ENCODE data around the gene DHX32.
"Not testable (repeated sequence)": the region's sequence is repeated elsewhere in the genome, so short reads cannot be mapped to it uniquely, and the experiment has no call there.

Gene DHX32, protein sequence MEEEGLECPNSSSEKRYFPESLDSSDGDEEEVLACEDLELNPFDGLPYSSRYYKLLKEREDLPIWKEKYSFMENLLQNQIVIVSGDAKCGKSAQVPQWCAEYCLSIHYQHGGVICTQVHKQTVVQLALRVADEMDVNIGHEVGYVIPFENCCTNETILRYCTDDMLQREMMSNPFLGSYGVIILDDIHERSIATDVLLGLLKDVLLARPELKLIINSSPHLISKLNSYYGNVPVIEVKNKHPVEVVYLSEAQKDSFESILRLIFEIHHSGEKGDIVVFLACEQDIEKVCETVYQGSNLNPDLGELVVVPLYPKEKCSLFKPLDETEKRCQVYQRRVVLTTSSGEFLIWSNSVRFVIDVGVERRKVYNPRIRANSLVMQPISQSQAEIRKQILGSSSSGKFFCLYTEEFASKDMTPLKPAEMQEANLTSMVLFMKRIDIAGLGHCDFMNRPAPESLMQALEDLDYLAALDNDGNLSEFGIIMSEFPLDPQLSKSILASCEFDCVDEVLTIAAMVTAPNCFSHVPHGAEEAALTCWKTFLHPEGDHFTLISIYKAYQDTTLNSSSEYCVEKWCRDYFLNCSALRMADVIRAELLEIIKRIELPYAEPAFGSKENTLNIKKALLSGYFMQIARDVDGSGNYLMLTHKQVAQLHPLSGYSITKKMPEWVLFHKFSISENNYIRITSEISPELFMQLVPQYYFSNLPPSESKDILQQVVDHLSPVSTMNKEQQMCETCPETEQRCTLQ

GRCh38 chr10:125881192-125881591 lies at the start of gene DHX32:
Gene DHX32 (minus strand): TSS chr10:125881292. CDS start chr10:125880824, 468 bp downstream.
- Mint-ChIP-seq H3K27ac (no peak within 1 kb of the TSS), H3K27me3 (no peaks in the 10 kb centered on the region), H3K36me3 (peaks cover 10% of the 10 kb centered on the region), H3K4me3 (no peak within 1 kb of the TSS), H3K9me3 (peaks cover 1% of the 10 kb centered on the region), H3K4me1 (no peaks in the 10 kb centered on the region)
- CTCF ChIA-PET, result no interaction called here
- no peak for DNase-seq

DNA sequence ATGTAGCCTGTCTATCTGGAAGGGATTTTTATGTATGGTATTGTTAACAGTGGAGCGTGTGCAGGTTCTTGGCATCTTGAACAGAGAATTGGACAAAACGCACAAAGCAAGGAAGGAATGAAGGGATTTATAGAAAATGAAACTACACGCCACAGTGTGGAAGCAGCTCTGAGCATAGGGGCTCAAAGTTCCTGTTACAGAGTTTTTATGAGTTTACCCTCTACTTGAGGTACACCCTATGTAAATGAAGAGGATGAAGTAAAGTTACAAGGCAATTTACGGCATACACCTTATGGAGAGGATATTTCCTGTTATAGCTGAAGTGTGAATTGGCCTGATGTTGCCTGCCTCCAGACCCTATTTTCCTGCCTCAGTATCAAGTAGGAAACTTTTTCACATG lies 48.5 kb upstream of the DHX32 start:
- Mint-ChIP-seq H3K4me3 (no peak overlapping the region), H3K27me3 (peaks cover 4% of the 10 kb centered on the region), H3K36me3 (no peaks in the 10 kb centered on the region), H3K9me3 (peaks cover 1% of the 10 kb centered on the region), H3K4me1 (no peaks in the 10 kb centered on the region), H3K27ac (no peak overlapping the region)
- DNase-seq, result no peak
- CTCF ChIA-PET, result interaction anchor here (0.6 to 1.2 kb wide), 2 partner anchors 32 to 430 kb away, joined by 3 read pairs; no protein-coding TSS in a partner anchor

DNA sequence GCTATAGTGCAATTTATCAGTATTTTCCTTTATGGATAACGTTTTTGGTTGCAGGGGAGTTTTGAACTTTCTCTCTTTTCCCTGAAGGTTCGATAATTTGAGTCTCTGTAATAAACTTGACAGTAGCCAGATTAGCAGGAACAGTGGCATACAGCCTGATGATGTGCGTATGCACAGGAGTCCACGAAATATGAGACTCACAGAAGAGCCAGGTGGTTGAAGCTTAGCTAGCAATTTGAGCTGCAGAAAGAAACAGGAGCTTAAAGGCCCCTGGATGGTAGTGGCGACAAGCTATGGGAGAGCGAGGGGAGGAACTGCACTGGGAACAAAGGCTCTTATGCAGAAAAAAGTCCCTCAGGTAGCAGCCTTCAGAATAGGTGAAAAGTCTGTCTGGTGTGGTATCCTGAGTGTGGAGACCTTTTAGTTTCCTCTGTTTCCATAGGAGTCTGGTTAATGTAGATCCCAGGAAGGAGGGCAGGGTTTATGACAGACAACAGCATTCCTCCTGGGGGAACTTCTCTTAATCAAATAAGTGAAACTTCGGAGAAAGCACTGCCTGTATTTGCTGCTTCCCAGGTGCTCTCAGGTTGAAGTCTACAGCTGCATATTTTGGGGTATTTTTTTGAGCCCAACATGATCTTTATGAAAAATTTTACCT lies 48.0 kb upstream of the DHX32 start:
- Mint-ChIP-seq H3K4me1 (no peaks in the 10 kb centered on the region), H3K27me3 (no peaks in the 10 kb centered on the region), H3K4me3 (no peak overlapping the region), H3K36me3 (no peaks in the 10 kb centered on the region), H3K9me3 (peaks cover 1% of the 10 kb centered on the region), H3K27ac (no peak overlapping the region)
- no peak for DNase-seq
- CTCF ChIA-PET, result interaction anchor here (0.6 to 1.2 kb wide), 2 partner anchors 32 to 430 kb away, joined by 3 read pairs; no protein-coding TSS in a partner anchor

- CTCF ChIA-PET, H3K36me3 Mint-ChIP-seq, H3K9me3 Mint-ChIP-seq, DNase-seq, H3K27ac Mint-ChIP-seq, H3K4me3 Mint-ChIP-seq, H3K4me1 Mint-ChIP-seq, H3K27me3 Mint-ChIP-seq: not testable (repeated sequence)
Measured at GRCh38 chr10:125927265-125927664, 46.2 kb upstream of the DHX32 start.

DNA sequence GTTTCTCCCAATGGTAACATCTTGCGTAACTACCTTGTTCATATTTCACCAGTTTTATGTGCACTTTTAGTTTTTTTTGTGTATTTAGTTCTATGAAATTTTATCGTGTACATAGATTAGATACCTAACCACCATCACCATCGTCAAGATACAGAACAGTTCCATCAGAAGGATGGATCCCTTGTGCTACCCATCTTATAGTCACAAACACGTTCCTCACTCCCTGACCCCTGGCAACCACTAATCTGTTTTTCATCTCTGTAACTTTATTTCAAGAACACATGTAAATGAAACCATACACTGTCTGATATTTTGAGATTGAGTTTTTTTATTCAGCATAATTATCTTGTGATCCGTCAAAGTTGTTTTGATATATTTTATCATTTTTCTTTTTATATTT lies 45.2 kb upstream of the DHX32 start:
- no peaks in the 10 kb centered on the region for H3K4me1 Mint-ChIP-seq
- DNase-seq, result no peak
- CTCF ChIA-PET, result no interaction called here
- H3K36me3 Mint-ChIP-seq, result no peaks in the 10 kb centered on the region
- no peak overlapping the region for H3K4me3 Mint-ChIP-seq
- H3K27ac Mint-ChIP-seq, result no peak overlapping the region
- peaks cover 1% of the 10 kb centered on the region for H3K9me3 Mint-ChIP-seq
- H3K27me3 Mint-ChIP-seq, result no peaks in the 10 kb centered on the region

- Mint-ChIP-seq H3K36me3 (no peaks in the 10 kb centered on the region), H3K4me3 (no peak overlapping the region), H3K27ac (no peak overlapping the region), H3K9me3 (peaks cover 1% of the 10 kb centered on the region), H3K27me3 (no peaks in the 10 kb centered on the region), H3K4me1 (no peaks in the 10 kb centered on the region)
- no peak for DNase-seq
- CTCF ChIA-PET, result no interaction called here
Measured at GRCh38 chr10:125925262-125925834, 44.3 kb upstream of the DHX32 start.

DNA sequence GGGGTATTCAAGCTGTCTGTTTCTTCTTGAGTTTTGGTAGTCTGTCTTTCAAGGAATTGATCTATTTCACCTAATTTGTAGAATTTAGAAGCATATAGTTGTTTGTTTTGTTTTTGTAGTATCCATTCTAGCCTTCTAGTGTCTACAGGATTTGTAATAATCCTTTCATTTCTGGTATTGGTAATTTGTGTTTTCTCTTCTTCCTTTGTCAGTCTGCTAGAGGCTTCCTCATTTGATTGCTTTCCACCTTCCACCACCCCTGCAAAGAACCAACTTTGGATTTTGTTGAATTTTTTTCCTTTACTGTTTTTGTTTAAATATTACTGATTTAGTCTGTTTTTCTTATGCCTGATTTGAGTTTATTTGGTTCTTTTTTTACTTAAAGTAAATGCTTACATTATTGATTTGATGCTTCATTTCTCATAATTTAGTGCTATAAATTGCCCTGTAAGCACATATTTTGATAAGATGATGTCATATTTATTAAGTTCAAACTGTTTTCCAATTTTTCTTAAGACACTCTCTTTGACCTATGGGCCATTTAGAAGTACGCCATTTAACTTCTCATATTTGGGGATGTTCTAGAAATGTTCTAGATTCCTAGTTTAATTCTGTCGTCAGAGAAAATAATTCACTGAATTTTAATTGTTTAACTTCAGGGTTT lies 40.7 kb upstream of the DHX32 start:
- DNase-seq, H3K36me3 Mint-ChIP-seq, H3K27ac Mint-ChIP-seq, CTCF ChIA-PET, H3K9me3 Mint-ChIP-seq, H3K4me1 Mint-ChIP-seq, H3K4me3 Mint-ChIP-seq, H3K27me3 Mint-ChIP-seq: not testable (repeated sequence)

GRCh38 chr10:125917704-125918361 lies 36.7 kb upstream of the DHX32 start:
- DNase-seq, H3K4me3 Mint-ChIP-seq, H3K4me1 Mint-ChIP-seq, H3K27ac Mint-ChIP-seq, H3K9me3 Mint-ChIP-seq, H3K27me3 Mint-ChIP-seq, CTCF ChIA-PET, H3K36me3 Mint-ChIP-seq: not testable (repeated sequence)

GRCh38 chr10:125916977-125917376 lies 35.9 kb upstream of the DHX32 start:
- CTCF ChIA-PET, result no interaction called here
- Mint-ChIP-seq H3K27me3 (peaks cover 5% of the 10 kb centered on the region), H3K4me1 (no peaks in the 10 kb centered on the region), H3K36me3 (no peaks in the 10 kb centered on the region), H3K27ac (no peak overlapping the region), H3K9me3 (peaks cover 4% of the 10 kb centered on the region), H3K4me3 (no peak overlapping the region)
- no peak for DNase-seq

DNA sequence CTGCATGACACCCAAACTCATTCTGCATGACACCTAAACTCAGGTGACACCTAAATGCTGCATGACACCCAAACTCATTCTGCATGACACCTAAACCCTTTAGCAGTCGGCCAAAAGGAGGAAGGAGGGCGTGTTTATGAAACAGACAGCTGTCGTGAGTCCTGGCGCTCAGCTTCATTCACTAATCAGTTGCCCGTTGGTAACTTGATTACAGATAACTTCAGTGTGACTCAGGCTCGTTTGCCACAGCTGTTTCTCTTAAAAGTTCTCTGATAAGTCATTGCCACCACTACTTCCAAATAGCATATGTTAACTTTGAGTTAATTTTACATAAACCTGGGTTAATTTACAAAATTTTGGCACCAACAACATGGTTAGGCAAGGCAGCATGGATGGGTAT lies 32.2 kb upstream of the DHX32 start:
- H3K27ac Mint-ChIP-seq, CTCF ChIA-PET, H3K36me3 Mint-ChIP-seq, H3K27me3 Mint-ChIP-seq, H3K9me3 Mint-ChIP-seq, H3K4me1 Mint-ChIP-seq, DNase-seq, H3K4me3 Mint-ChIP-seq: not testable (repeated sequence)

GRCh38 chr10:125911990-125912389 lies 30.9 kb upstream of the DHX32 start:
- Mint-ChIP-seq H3K27ac (no peak overlapping the region), H3K27me3 (peaks cover 5% of the 10 kb centered on the region), H3K9me3 (no peaks in the 10 kb centered on the region), H3K36me3 (no peaks in the 10 kb centered on the region), H3K4me1 (no peaks in the 10 kb centered on the region), H3K4me3 (no peak overlapping the region)
- no peak for DNase-seq
- CTCF ChIA-PET, result no interaction called here

DNA sequence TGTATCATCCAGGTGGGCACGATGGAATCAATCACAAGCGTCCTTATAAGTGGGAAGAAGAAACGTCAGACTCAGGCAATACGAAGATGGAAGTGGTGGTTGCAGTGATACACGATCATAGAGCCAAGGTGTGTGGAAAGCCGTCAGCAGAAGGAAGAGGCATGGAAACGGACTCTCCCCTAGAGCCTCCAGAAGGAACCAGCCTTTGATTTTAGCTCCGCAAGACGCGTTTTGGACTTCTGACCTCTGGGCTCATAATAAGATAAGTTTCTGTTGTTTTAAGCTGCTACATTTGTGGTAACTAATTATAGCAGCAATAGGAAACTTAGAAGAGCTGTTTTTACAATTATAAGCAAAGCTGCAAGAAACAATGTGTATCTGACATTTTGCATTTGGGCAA lies 30.1 kb upstream of the DHX32 start:
- CTCF ChIA-PET, result no interaction called here
- H3K36me3 Mint-ChIP-seq, result no peaks in the 10 kb centered on the region
- H3K27me3 Mint-ChIP-seq, result peaks cover 5% of the 10 kb centered on the region
- DNase-seq, result no peak
- no peak overlapping the region for H3K27ac Mint-ChIP-seq
- no peaks in the 10 kb centered on the region for H3K4me1 Mint-ChIP-seq
- no peak overlapping the region for H3K4me3 Mint-ChIP-seq
- no peaks in the 10 kb centered on the region for H3K9me3 Mint-ChIP-seq

DNA sequence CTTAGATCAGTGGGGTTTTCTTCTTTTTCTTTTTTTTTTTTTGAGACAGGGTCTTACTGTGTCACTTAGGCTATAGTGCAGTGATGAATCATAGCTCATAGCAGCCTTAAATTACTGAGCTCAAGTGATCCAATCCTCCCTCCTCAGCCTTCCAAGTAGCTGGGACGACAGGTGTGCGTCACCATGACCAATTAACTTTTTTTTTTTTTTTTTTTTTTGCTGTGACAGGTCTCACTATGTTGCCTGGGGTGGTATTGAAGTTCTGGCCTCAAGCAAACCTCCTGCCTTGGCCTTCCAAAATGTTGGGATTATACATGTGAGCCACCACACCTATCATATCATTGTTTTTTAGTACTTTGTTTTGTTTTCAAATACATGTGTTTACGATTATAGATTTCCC lies 28.4 kb upstream of the DHX32 start:
- H3K9me3 Mint-ChIP-seq, H3K36me3 Mint-ChIP-seq, H3K4me1 Mint-ChIP-seq, DNase-seq, CTCF ChIA-PET, H3K4me3 Mint-ChIP-seq, H3K27me3 Mint-ChIP-seq, H3K27ac Mint-ChIP-seq: not testable (repeated sequence)

DNA sequence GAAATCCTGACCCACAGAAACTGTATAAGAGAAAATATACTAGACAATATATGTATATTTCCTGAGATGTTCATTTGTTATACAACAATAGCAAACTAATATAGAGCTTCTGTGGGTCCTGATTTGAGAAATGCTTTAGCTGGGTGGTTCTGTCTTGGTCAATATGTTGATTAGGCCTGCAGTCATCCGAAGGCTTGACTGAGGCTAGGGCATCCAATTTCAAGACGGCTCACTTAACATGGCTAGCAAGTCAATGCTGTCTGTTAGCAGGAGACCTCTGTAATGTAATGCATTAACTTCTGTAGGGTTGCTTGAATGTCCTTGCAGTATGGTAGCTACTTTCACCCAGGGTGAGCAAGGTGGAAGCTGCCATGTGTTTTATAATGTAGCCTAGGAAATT lies 27.7 kb upstream of the DHX32 start:
- H3K36me3 Mint-ChIP-seq, H3K9me3 Mint-ChIP-seq, H3K27ac Mint-ChIP-seq, H3K27me3 Mint-ChIP-seq, H3K4me3 Mint-ChIP-seq, DNase-seq, CTCF ChIA-PET, H3K4me1 Mint-ChIP-seq: not testable (repeated sequence)

Data from activated naive CD4-positive, alpha-beta T cell treated with anti-CD3 and anti-CD28 coated beads, Interleukin-2, amount 10 ng/mL, durations not matched to agents 7 days and 5 days (primary cell).